ENCODE results near the gene SEMA6B. TPM values are rescaled to one million over a fixed set of nuclear protein-coding genes. Genes with fewer than 3 reads are reported as not detected.
A peak's percentile ranks its signal among the peaks of the same experiment; 100 is the strongest.
"Not testable (repeated sequence)": the region's sequence is repeated elsewhere in the genome, so short reads cannot be mapped to it uniquely, and the experiment has no call there.

The SEMA6B gene
- total RNA-seq, 1 donor from 2014 or later: 373 TPM

DNA sequence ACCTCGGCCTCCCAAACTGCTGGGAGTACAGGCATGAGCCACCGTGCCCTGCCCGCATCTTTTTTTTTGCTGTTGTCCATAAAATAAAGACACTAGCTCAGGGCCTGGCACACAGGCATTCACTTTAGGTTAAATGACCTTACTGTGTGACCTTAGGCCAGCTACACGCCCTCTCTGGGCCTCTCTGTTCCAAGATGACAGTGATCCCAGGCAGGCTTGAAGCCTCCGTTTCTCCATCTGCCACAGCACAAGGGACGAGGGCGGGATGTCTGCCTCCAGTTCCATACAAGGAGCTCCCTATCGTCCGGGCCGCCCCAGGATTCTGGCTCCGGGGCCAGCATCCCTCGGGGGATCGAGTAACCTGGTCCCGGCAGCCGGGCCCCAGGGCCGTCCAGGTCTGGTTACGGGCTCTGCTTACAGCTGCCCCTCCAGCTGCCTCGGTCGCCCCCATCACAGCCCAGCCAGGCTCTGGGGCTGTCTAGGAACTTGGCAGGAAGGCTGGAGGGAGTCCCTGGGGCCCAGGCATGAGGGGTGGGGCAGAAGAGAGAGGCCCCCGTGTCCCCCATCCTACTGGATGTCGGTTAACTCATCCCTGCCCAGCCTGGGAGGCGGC, 11.9 kb upstream of the SEMA6B start:
- no peak for DNase-seq (ENCODE audit: low read depth)

DNA sequence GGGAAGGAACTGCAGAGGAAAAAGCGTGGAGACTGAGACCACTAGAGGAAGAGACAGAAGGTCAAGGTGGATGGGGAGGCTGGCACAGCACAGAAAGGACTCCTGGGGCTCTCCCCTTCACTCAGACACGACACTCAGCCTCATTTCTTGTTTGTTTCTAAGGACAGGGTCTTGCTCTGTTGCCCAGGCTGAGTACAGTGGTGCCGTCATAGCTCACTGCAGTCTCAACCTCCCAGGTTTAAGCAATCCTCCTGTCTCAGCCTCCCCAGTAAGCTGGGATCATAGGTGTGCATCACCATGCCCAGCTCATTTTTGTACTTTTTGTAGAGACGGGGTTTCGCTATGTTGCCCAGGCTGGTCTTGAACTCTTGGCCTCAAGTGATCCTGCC, 11.4 kb upstream of the SEMA6B start:
- no peak for DNase-seq (ENCODE audit: low read depth)

DNA sequence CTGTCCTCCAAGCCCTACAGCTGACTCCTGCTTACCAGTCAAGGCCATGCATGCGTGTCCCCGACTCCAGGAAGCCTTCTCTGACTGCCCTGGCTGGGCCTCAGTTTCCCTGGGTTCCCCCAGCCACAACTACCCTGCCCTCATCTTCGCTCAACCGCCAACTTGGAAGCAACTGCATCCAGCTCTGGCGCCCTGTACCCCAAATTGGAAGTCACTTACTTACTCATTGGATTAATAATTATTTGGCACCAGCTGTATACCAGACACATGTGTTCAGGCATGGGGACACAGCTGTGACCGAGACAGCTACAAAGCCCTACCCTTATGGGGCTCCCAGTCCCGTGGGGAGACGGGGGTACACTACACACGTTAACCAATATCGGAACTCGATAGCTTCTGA, 10.9 kb upstream of the SEMA6B start:
- DNase-seq (ENCODE audit: low read depth): no peak

DNA sequence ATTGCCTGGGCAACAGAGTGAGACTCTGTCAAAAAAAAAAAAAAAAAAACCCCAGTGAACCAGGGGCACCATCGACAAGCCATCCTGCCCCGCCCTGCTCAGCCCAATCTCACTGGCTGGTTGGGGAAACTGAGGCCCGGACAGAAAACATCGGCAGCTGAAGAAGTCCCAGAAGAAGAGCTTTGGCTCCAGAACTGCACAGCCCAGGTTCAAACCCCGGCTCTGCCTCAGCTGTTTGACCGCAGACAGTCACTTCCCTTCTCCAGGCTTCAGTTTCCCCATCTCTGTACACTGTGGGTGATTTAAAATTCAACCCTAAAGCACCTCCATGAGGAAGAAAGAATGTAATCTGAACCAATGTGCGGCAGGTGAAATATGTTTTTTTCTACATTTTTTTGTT, 9.4 kb upstream of the SEMA6B start:
- no peak for DNase-seq (ENCODE audit: low read depth)

DNA sequence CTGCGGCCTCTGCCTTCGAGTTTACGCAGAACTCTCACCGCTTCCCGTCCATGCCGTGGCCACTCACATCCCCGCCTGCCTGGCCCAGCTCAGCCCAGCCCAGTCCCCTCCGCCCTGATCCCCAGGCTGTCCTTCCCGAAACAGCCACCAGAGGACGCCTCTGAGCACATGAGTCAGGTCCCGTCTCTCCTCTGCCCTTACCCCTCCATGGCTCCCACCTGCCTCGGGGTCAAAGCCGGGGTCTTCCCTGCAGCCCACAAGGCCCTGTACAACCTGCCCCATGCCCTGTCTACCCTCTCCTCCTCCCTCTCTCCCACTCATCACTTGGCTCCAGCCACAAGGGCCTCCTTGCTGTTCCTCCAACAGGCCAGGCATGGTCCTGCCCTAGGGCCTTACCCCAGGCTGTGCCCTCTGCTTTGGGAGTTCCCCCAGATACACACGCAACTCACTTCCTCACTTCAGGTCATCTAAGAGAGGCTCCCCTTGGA, 8.1 kb upstream of the SEMA6B start:
- peak; percentile 68 for DNase-seq (ENCODE audit: low read depth)

DNA sequence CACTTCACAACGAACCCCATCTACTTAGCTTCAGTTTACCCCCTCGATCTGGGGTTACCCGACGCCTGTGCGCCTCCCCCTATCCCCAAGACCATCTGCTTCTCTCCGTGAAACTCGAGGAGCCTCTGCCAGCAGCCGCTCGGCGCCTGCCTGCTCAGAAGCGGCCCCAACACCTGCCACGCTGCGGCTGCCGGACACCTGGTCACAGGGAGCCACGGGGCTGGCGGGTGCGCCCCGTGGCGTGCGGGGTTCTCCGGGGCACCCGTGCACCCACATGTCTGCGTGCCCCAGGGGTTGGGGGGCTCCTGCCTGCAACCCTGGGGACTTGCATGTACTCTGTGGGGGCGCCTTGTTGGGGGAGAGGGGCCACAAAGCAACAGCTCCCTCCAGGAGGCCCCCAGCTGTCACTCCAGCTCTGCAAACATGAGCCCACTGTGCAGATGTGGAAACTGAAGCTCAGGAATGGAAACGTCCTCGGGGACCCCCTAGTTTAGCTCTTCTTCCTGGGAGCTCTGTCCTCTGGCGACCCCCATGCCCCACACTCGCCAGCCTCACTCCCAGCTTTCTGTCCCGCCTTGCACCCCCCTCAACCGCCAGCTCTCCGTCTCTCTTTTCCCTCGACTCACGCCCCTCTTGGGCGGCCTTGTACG, 7.0 kb upstream of the SEMA6B start:
- DNase-seq (ENCODE audit: low read depth): peak; percentile 68

DNA sequence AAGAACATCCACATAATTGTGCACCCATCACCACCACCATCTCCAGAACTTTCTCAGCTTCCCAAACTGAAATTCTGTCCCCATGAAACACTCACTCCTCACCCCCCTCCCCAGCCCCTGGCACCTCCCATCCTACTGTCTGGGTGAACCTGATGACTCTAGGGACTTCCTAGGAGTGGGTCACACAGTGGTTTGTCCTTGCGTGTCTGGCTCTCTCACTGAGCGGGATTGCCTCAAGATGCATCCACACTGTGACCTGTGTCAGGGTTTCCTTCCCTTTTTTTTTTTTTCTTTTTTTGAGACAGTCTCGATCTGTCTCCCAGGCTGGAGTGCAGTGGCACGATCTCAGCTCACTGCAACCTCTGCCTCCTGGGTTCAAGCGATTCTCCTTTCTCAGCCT, 4.1 kb upstream of the SEMA6B start:
- DNase-seq (ENCODE audit: low read depth): not testable (repeated sequence)

DNA sequence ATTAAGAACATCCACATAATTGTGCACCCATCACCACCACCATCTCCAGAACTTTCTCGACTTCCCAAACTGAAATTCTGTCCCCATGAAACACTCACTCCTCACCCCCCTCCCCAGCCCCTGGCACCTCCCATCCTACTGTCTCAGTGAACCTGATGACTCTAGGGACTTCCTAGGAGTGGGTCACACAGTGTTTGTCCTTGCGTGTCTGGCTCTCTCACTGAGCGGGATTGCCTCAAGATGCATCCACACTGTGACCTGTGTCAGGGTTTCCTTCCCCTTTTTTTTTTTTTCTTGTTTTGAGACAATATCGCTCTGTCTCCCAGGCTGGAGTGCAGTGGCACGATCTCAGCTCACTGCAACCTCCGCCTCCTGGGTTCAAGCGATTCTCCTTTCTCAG, 2.6 kb upstream of the SEMA6B start:
- not testable (repeated sequence) for DNase-seq (ENCODE audit: low read depth)

DNA sequence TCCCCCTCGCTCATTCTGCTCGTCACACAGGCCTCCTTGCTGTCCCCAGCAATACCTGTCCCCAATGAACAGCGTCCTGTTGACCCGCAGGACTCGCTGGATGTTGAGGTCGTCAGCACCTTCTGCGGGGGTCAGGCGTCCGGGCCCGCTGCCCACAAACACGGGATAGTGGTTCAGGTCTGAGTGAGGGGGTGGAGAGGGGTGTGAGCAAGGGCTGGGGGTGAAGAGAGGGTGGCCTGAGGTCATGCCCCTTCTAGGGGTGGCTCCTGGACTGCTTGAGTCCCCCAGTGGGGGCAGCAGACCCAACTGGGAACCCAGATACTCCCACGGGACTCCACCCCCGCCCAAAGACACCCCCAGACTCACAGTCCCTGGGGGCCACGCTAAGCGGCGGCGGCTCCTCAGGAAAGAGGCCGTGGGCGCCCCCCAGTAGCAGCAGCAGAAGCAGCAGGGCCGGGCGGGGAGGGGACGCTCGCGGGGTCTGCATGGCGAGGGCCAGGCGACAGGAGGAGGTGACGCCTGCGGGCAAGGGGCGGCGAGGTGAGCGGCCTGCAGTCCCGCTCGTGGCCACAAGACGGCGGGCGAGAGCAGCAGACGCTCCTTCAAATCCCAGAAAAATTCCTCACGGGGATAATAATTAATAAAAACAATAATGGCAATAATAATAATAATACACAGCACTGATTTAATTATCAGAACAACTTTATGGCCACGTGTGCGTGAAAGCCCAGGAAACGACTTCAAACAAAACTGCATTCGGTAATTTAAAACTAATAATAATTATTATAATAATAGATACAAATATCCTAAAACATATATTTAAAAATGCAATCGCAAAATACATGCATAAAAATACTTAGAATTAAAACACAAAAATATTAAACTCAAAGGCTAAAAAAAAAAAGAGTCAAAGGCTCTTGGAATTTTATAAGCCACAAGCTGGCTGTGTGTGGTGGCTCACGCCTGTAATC, 1.2 kb downstream of the SEMA6B start:
- DNase-seq (ENCODE audit: low read depth): no peak

DNA sequence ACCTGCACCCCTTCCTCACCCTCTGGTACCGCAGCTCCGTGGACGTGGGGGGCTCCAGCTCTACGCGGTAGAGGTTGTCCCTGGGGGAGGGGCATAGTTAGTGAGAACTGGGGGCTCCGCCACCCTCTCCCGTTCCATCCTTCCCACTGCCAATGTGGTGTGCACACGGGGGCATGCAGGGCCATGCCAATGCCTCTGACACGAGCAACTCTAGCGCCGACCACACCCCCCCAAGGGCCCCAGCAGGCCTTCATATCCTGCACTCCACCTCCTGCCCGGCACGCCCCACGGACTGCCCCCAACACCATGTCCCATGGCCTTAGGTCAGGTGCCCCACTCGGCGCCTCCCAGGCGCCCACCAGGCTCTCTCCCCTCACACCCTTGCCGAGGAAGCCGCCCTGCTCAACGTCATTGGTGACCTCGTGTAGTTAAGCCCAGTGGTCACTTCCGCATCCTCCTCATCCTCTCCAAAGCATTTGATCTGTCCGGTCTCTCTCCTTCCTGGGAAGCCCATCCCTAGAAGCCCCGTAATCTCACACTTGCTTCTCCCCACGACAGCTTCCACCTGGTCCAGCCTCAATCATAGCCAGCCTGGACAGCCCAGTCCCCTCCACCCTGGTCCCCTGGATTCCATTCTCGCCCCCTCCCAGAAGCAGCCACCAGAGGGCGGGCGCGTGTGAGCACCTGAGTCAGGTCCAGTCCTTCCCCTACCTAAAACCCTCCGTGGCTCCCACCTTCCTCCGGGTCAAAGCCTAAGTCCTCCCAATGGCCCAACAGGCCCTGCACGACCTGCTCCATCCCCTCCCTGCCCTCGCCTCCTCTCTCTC, 2.1 kb downstream of the SEMA6B start:
- DNase-seq (ENCODE audit: low read depth): no peak

DNA sequence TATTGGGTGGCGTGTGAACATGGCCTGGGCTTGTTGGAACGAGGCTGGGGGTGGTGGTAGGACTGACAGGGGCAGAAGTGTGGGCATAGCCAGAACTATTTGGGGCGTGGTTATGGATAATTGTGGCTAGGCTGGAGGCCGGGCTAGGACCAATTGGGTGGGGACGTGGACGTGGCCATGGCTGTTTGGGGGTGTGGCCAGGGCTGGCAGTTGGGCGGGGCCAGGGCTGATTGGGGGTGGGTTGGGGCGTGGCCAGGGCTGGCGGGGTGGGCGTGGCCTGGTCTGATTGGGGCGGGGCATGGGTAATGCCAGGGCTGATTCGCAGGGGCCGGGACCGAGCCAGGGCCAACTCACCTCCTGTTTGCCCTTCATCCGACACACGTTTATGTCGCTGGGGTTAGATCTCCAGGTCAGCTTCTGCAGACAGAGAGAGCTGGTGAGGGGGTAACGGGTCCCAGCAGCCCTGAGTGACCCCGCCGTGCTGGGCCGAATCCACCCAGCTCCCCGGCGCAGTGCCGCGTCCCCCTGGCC, 2.8 kb downstream of the SEMA6B start:
- DNase-seq (ENCODE audit: low read depth): peak; percentile 30

DNA sequence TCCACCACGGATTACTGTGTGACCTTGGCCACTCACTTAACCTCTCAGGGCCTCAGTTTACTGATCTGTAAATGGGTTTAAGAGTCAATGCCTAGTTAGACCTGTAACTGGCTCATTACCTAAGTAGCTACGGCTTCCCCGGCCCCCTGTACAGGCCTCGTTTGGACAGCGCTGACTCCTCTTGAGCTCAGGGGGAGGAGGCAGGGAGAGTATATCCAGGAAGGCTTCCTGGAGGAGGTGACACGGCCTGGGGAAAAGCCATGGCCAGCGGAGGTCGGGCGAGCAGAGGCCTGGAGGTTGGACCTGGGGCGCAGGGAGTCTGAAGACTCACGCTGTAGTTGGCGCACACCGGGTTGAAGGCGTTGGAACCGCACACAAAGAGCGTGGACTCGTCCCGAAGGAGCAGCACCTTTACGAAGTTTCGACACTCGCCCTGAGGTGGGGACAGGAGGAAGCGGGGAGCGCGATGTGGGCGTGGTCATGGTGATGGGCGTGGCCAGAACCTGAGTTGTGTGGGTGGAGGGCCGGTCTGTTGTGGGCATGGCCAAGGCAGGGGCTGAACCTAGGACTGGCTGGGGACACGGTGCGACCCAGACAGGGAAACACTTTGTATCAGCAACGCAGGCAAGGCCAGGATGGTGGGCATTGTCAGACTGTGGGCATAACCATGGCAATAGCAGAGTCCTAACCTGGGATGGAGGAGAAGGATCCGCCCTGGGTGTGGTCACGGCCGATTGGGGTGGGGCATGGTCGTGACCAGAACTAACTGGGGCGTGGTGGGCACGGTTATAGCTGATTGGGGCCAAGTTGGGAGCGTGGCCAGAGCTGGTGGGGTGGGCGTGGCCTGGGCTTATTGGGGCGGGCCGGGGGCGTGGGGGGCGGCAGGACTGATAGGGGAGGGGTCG, 3.6 kb downstream of the SEMA6B start:
- DNase-seq (ENCODE audit: low read depth): no peak

DNA sequence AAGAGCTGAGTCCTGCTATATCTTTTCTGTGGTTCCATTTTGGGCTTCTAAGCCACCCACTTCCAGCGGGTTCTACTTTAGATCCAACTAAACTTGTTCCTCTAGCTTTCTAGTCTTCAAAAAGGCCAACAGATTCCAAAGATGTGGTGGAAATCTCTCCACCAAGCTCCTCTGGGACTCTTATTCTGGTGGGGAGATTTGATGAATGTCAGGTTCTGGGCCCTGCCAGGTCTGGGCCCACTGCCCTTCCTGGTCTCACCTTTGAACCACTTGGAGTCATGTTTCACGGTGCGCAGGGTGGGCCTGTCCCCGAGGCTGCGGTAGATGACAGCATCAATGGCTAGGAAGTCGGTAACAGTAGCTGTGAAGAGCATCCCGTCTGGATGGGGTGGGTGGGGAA, 4.8 kb downstream of the SEMA6B start:
- DNase-seq (ENCODE audit: low read depth): no peak

DNA sequence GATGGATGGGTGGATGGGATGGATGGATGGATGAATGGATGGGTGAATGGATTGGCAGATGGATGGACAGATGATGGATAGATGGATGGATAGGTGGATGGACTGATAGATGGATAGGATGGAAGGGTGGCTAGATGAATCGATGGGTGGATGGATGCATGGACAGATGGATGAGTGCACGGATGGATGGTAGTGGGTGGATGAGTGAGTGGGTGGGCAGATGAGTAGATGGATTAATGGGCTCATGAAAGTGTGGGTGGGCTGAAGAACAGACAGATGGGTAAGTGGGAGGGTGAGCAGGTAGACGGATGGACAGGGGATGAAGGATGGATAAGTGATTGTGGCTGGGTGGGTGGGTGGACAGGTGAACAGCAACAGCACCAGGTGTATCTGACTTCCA, 5.7 kb downstream of the SEMA6B start:
- no peak for DNase-seq (ENCODE audit: low read depth)

DNA sequence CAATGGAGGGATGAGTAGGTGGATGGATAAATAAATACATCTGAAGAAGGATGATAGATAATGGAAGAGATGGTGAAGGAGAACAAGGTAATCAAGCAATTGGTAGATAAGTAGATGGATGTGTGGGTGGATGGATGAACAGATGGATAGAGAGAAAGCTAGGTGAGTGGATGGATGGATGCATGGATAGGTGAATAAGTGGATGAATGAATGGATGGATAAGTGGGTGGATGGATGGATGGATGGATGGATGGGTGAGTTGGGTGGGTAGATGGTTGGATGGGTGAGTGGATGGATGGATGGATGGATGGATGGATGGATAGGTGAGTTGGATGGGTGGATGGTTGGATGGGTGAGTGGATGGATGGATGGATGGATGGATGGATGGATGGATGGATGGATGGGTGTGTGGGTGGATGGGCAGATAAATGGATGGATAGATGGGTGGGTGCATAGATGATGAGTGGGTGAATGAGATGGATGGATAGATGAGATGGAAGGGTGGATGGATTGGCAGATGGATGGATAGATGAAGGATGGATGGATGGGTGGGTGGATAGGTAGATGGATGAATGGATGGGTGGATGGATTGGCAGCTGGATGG, 6.3 kb downstream of the SEMA6B start:
- no peak for DNase-seq (ENCODE audit: low read depth)

DNA sequence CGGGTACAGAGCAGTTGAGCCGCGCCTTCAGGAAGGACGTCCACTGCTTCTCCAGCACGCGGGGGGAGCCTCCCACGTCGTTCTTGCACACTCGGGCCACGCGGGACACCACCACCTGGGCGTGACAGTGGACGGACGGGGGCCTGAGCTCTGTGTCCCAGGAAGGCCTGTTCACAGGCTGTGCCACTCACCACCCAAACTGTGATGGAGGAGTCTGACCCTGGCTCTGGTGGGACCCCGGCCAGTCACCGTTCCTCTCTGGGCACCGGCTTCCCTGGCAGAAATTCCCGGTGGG, 7.0 kb downstream of the SEMA6B start:
- DNase-seq (ENCODE audit: low read depth): no peak

DNA sequence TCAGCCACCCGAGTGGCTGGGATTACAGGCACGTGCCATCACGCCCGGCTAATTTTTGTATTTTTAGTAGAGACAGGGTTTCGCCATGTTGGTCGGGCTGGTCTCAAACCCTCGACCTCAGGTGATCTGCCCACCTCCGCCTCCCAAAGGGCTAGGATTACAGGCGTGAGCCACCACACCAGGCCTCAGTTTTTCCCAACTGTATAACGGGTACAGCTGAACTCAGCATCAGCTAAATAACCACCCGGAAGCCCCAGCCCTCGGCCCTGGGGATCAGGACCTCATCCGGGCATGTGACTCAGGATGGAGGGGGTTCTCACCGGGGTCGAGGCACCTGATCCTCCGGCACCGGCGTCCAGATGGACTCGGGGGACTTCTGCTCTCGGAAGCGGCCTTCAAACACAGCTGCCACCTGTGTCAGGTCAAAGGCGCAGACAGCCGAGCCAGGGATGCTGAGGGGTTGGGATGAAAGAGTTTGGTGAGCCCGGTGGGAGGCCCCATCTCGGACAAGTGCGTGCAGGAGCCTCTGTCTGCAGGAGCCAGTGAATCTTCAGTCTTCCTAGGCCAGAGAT, 8.9 kb downstream of the SEMA6B start:
- DNase-seq (ENCODE audit: low read depth): no peak

DNA sequence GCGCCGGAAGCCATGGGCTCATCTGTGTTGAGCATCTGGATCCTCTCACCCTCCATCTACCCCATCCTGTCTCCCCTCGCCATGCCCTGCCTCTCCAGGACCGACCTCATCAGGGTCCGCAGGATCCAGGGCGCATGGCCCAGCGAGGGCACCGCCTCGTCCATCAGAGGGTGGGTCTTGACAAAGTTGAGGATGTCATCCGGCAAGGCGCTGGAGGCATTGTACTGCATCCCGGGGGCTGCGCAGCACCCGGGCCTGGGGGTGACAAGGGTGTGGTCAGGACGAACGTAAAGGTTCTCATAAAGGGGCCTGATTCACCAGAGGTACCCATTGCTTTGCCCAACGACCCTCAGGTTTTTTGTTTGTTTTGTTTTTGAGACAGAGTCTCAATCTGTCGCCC, 9.5 kb downstream of the SEMA6B start:
- DNase-seq (ENCODE audit: low read depth): no peak

DNA sequence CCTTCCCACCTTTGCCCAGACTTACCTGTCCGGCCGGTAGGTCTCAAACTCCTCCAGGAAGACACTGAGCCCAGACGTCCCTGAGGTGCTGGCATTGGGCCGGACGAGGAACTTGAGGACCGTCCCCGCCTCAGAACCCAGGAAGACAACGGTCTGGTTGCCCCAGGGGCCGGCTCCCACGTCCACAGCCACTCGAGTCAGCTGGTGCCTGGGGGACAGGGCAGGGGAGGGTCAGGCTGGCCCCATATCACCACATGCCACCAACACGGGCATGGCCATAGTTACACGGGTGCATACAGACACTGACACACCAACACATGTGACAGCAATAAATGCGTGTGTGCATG, 11.3 kb downstream of the SEMA6B start:
- DNase-seq (ENCODE audit: low read depth): no peak
